ACHN (cell line): ENCODE measurements around the gene ATP1A3.

Source experiments
- DNase-seq: peaks from one replicate; pipeline ENCODE4 v3.0.0-alpha.2; 2015
- in situ Hi-C: cut with HindIII; loops from 2 replicates; pipeline ENCODE4 v1.10.0; 2017; ENCODE audit warnings: low sequenced_read_pairs, low pct_ligation_motif_present, low pct_unique_long_range_greater_than_20kb

Gene ATP1A3

DNA sequence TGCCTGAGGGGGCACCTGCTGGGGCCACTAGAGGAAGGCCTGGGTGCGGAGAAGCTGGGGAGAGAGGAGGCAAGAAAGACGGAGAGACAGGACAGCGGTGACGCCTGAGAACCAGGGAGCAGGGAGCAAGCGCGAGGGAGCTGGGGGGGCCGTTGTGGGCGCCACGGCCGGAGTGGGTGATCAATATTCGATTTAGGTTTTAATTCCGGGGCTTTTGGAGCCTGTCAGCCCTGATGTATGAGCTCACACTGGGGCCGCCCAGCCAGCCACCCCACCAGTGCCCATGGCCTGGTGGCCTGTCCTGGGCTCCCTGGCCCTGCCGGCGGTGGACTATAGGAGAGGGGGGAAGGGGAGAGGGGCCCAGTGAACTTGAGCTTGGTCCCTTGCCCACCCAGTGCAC, 57.1 kb downstream of the ATP1A3 start:
- in situ Hi-C loops, result no loop called here
- no peak for DNase-seq

- no peak for DNase-seq
- in situ Hi-C loops, result no loop called here
These were observed 57.6 kb downstream of the ATP1A3 start for GRCh38 chr19:41936416-41936850.

GRCh38 chr19:41935760-41936415, 58.1 kb downstream of the ATP1A3 start:
- in situ Hi-C loops, result no loop called here
- DNase-seq, result no peak

GRCh38 chr19:41934849-41935374, 59.1 kb downstream of the ATP1A3 start:
- in situ Hi-C loops, result no loop called here
- DNase-seq, result peak; percentile 59

DNA sequence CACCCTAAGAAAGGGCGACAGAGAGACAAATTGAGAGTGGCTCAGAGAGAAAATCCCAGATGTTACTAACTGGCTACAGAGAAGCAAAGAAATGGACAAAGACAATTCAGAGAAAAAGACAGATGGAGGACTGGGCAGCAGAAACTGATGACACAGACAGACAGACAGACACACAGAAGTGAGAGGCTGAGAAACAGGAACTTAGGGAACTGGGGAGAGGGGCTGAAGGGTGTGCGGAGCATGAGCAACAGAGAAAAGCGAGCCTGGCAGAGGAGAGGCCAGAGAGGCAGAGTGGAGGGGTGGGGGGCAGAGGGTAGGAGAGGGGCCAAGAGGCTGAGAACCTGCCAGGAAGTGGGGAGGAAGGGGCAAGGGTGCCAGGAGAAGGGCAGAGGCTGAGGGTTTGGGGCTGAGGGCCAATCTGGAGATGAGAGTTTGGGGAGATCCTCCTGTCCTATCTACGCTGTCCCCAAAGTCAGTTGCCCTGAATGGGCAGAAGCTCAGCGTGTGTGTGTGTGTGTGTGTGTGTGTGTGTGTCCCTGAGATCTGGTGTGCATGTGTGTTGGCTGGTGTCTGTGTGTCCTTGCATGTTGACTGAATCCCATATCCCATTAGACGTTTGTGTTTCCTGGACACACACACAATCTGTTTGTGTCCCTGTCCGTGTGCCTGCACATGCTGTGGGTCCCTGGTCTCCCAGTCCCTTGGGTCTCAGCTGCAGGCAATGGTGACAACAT, 60.2 kb downstream of the ATP1A3 start:
- DNase-seq, result no peak
- in situ Hi-C loops, result no loop called here

- no peak for DNase-seq
- in situ Hi-C loops, result no loop called here
These were observed 61.2 kb downstream of the ATP1A3 start for GRCh38 chr19:41932720-41933332.

GRCh38 chr19:41932259-41932719, 61.7 kb downstream of the ATP1A3 start:
- DNase-seq, result no peak
- in situ Hi-C loops, result no loop called here

GRCh38 chr19:41930926-41931592, 63.0 kb downstream of the ATP1A3 start:
- no peak for DNase-seq
- in situ Hi-C loops, result no loop called here

GRCh38 chr19:41930322-41930722, 63.7 kb downstream of the ATP1A3 start:
- in situ Hi-C loops, result no loop called here
- DNase-seq, result no peak

DNA sequence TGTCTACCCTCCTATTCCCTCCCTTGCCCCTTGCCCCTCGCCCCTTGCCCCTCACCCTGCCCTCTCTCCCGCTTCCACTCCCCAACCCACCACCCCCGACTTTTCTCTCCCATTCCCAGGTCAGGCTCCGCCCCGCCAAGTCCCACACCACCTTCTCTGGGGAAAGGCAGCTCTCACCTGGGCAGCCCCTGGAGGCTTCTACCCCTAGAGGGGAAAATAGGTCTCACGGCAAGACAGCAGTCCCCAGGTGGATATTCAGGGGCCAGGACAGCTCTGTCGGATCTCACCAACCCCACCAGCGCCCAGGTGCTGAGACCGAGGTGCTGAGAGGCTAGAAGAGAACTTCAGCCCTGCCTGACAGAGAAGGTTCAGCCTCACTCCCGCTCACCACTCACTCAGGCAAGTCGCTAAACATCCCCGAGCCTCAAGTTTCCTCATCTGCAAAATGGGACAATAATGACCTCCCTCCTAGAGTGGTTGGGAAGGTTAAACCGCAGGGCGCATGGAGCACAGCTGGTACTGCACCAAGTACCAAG, 64.4 kb downstream of the ATP1A3 start:
- no peak for DNase-seq
- in situ Hi-C loops, result no loop called here

DNA sequence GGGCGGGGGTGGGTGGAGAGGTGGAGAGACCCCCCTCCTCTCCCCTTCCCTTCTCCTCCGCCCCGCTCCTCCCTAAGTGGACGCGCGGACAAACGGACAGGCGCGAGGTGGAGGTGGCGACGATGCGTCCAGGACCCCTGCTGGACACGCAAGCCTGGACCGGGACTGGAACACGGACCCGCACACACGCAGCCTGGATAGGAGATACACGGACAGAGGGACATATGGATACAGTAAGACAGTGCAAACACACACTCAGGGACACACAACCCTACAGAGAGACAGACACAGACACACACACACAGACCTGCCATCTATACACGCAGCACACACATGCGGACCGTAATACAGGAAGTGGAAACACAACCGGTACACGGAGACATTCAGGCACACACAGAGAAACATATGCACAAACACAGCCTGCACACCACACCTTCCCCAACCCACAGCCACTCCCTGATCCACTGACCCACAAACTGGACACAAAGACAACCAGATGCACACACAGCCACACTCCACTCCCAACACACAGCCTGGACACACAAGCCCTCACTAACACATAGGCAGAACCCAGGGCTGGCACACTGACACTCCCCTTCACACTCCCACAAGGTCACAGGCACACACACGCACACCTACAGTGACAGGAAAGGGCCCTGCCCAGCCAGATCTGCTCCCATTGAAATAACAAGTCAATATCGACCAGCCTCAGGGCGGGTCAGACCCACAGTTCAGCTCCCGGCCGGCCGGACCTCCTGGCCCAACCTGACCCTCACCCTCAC, 65.1 kb downstream of the ATP1A3 start:
- DNase-seq, result no peak
- in situ Hi-C loops, result no loop called here

- in situ Hi-C loops, result no loop called here
- no peak for DNase-seq
These were observed 65.8 kb downstream of the ATP1A3 start, which contains the start of gene ERFL for GRCh38 chr19:41928221-41928683. Gene ERFL, minus strand, starts transcription at chr19:41928449. Its CDS starts 15,530 bp downstream, at chr19:41912919.

GRCh38 chr19:41927497-41928192, 66.4 kb downstream of the ATP1A3 start:
- in situ Hi-C loops, result no loop called here
- no peak for DNase-seq

DNA sequence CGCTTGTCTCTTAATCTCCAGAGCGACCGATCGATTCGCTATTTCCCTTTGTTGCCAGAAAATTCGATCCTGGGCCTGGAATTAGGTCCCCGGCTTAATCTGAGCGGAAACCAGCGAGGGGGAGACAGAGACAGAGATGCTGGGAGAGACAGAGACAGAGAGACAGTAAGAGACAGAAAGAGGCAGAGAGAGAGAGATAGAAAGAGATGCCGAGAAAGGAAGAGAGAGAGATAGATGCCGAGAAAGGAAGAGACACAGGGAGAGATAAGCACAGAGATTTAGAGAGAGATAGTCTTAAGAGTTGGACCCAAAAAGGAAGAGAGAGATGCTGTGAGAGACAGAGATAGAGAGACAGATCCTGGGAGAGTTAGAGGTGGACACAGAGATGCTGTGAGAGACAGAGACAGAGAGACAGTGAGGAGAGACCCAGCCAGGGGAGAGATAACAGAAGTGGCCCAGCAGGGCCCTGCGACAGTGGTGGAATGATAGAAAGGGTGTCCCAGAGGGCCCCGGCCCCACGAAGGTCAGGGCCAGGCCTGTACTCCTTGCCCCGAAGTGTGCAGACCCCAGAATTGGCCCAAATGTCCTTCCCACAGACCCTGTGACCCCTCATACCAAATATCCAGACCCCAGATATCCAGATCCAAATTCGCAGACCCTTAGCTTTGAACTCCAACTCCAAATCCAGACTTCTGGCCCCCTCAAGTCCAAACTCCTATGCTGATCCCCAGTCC, 67.1 kb downstream of the ATP1A3 start:
- in situ Hi-C loops, result no loop called here
- no peak for DNase-seq

- in situ Hi-C loops, result no loop called here
- DNase-seq, result no peak
These were observed 67.8 kb downstream of the ATP1A3 start for GRCh38 chr19:41926028-41926762.
